SK-N-SH (cell line): ENCODE measurements around the gene ARGLU1. TPM values are rescaled to one million over a fixed set of nuclear protein-coding genes. Genes with fewer than 3 reads are reported as not detected.

ENCODE experiments used
- CTCF ChIA-PET: fragments of 300-600, 350-600 bp; formaldehyde crosslinking; extraction: SDS; loops from one replicate; lab custom pipeline; 2021; lab: Yijun Ruan, JAX
- POLR2A ChIA-PET: fragments of 350-600 bp; sonication (Branson Sonifier 250); formaldehyde crosslinking; extraction: SDS; loops from one replicate; lab custom pipeline; 2020; ENCODE audit warnings: antibody characterized with exemption, inconsistent platforms; lab: Yijun Ruan, JAX
- DNase-seq: peaks from one replicate; pipeline ENCODE4 v3.0.0; 2012
- H2AFZ ChIP-seq: fragments of 200-600 bp; sonication (generic); 2 replicates; pipeline ENCODE4 v1.8.1; 2016; ENCODE audit warnings: antibody characterized with exemption, mild to moderate bottlenecking, low read depth
- H3F3A ChIP-seq: fragments of 200-600 bp; sonication (generic); replicated peaks from 2 replicates; pipeline ENCODE3; 2016; ENCODE audit warnings: antibody characterized with exemption, mild to moderate bottlenecking; ENCODE audit not compliant: insufficient read depth
- H3K27ac ChIP-seq, 2 experiments: fragments of 200-500 bp in 1 of 2; fragments of 200-600 bp in 1 of 2; sonication (Bioruptor generic) in 1 of 2; sonication (generic), shearing (Covaris generic) in 1 of 2; 2 replicates each; pipeline versions ENCODE4 v1.5.1 to v1.6.1; 2014 to 2016; ENCODE audit warnings: low read depth in 2 of 2, inconsistent platforms in 1 of 2, low read length in 1 of 2, mild to moderate bottlenecking in 1 of 2, mixed read lengths in 1 of 2
- H3K27me3 ChIP-seq: fragments of 200-600 bp; sonication (generic), shearing (Covaris generic); 2 replicates; pipeline ENCODE4 v1.6.1; 2016; ENCODE audit warnings: mixed run types; ENCODE audit not compliant: insufficient read depth
- H3K36me3 ChIP-seq, 2 experiments: fragments of 200-500 bp in 1 of 2; fragments of 200-600 bp in 1 of 2; sonication (Bioruptor generic) in 1 of 2; sonication (generic) in 1 of 2; replicated peaks in 1 of 2; 2 replicates each; pipeline versions ENCODE3 to v1.5.1; 2014 to 2016; ENCODE audit warnings: low read length in 1 of 2, mild to moderate bottlenecking in 1 of 2; ENCODE audit not compliant: insufficient read depth in 2 of 2, control insufficient read depth in 1 of 2
- H3K4me1 ChIP-seq, 2 experiments: fragments of 200-500 bp in 1 of 2; fragments of 200-600 bp in 1 of 2; sonication (Bioruptor generic) in 1 of 2; sonication (generic), shearing (Covaris generic) in 1 of 2; 2 replicates each; pipeline versions ENCODE4 v1.5.1 to v1.6.1; 2014 to 2016; ENCODE audit warnings: low read depth in 1 of 2, low read length in 1 of 2, mixed run types in 1 of 2; ENCODE audit not compliant: insufficient read depth in 2 of 2, control insufficient read depth in 1 of 2
- H3K4me2 ChIP-seq: fragments of 200-600 bp; sonication (generic), shearing (Covaris generic); 2 replicates; pipeline ENCODE4 v1.6.1; 2017; ENCODE audit warnings: mixed run types
- H3K4me3 ChIP-seq, 2 experiments: fragments of 200-500 bp in 1 of 2; fragments of 200-600 bp in 1 of 2; sonication (Bioruptor generic) in 1 of 2; sonication (generic), shearing (Covaris generic) in 1 of 2; 2 replicates each; pipeline versions ENCODE4 v1.5.1 to v1.8.1; 2014 to 2016; ENCODE audit warnings: low read depth in 2 of 2, inconsistent platforms in 1 of 2, low read length in 1 of 2, mild to moderate bottlenecking in 1 of 2, mixed read lengths in 1 of 2, moderate library complexity in 1 of 2
- H3K79me2 ChIP-seq: fragments of 200-600 bp; sonication (generic); 2 replicates; pipeline ENCODE4 v1.8.1; 2017; ENCODE audit warnings: mild to moderate bottlenecking; ENCODE audit not compliant: insufficient read depth
- H3K9ac ChIP-seq: fragments of 200-600 bp; sonication (generic); 2 replicates; pipeline ENCODE4 v1.6.1; 2017; ENCODE audit warnings: mixed run types
- H3K9me2 ChIP-seq: fragments of 200-600 bp; sonication (generic); 2 replicates; pipeline ENCODE4 v1.6.1; 2017; ENCODE audit warnings: mixed run types
- H3K9me3 ChIP-seq: fragments of 200-600 bp; sonication (generic); 2 replicates; pipeline ENCODE4 v1.6.1; 2017; ENCODE audit warnings: mixed run types, mild to moderate bottlenecking, moderate library complexity
- H4K20me1 ChIP-seq: fragments of 200-600 bp; sonication (generic); 2 replicates; pipeline ENCODE4 v1.6.1; 2017; ENCODE audit warnings: mild to moderate bottlenecking, mixed run types; ENCODE audit not compliant: insufficient read depth
- CHD2 ChIP-seq: fragments of 150-350 bp; IDR thresholded peaks from 2 replicates; pipeline ENCODE4 v1.6.1; 2018; ENCODE audit warnings: low read length; ENCODE audit not compliant: partially characterized antibody
- ELF1 ChIP-seq: IDR thresholded peaks from 2 replicates; pipeline ENCODE4 v1.4.0; 2012
- EP300 ChIP-seq, 2 experiments: IDR thresholded peaks; 2 replicates each; pipeline versions ENCODE4 v1.4.0 to v1.6.1; 2012; ENCODE audit warnings: borderline replicate concordance in 1 of 2, low read depth in 1 of 2, low read length in 1 of 2
- EZH2phosphoT487 ChIP-seq: fragments of 200-600 bp; sonication (generic); IDR thresholded peaks from 2 replicates; pipeline ENCODE4 v1.6.1; 2017; ENCODE audit warnings: low read depth, mixed run types, mild to moderate bottlenecking, antibody characterized with exemption, moderate library complexity, borderline replicate concordance
- FOSL2 ChIP-seq: IDR thresholded peaks from 2 replicates; pipeline ENCODE4 v1.4.0; 2012; ENCODE audit warnings: low read depth, mild to moderate bottlenecking, moderate library complexity, borderline replicate concordance
- FOXM1 ChIP-seq: IDR thresholded peaks from 2 replicates; pipeline ENCODE4 v1.4.0; 2012; ENCODE audit warnings: low read depth, mild to moderate bottlenecking
- GABPA ChIP-seq: IDR thresholded peaks from 2 replicates; pipeline ENCODE4 v1.4.0; 2012; ENCODE audit warnings: low read depth, mild to moderate bottlenecking
- IRF3 ChIP-seq: fragments of 150-350 bp; IDR thresholded peaks from 2 replicates; pipeline ENCODE4 v1.6.1; 2016; ENCODE audit warnings: mild to moderate bottlenecking, low read depth, low read length
- JUND ChIP-seq: IDR thresholded peaks from 2 replicates; pipeline ENCODE4 v1.4.0; 2012
- NRF1 ChIP-seq: IDR thresholded peaks from 2 replicates; pipeline ENCODE4 v1.6.1; 2012; ENCODE audit warnings: low read depth, mild to moderate bottlenecking, low read length
- POLR2AphosphoS5 ChIP-seq: IDR thresholded peaks from 2 replicates; pipeline ENCODE4 v1.6.1; 2012; ENCODE audit warnings: low read depth, low read length
- RAD21 ChIP-seq: IDR thresholded peaks from 2 replicates; pipeline ENCODE4 v1.6.1; 2012; ENCODE audit warnings: mild to moderate bottlenecking, low read length
- REST ChIP-seq: IDR thresholded peaks from 2 replicates; pipeline ENCODE4 v1.6.1; 2012; ENCODE audit warnings: mild to moderate bottlenecking, low read depth, low read length, moderate library complexity
- RFX5 ChIP-seq: IDR thresholded peaks from 2 replicates; pipeline ENCODE4 v1.6.1; 2012; ENCODE audit warnings: mild to moderate bottlenecking, improper control_type of control experiment, low read length
- RXRA ChIP-seq: IDR thresholded peaks from 2 replicates; pipeline ENCODE4 v1.4.0; 2012; ENCODE audit warnings: low read depth, mild to moderate bottlenecking, borderline replicate concordance
- TCF12 ChIP-seq: IDR thresholded peaks from 2 replicates; pipeline ENCODE4 v1.4.0; 2012
- TEAD4 ChIP-seq: IDR thresholded peaks from 2 replicates; pipeline ENCODE4 v1.4.0; 2012; ENCODE audit warnings: mild to moderate bottlenecking, borderline replicate concordance; ENCODE audit not compliant: insufficient read depth
- WGBS: methylation state at CpG from one replicate; pipeline ENCODE4 v1.1.6; 2017; ENCODE audit warnings: low lambda C conversion rate; 5-methylcytosine and 5-hydroxymethylcytosine counted together
- polyA plus RNA-seq, 3 experiments: library from polyadenylated mRNA; depleted of rRNA; stranded (reverse); fragments of >200 nt; gene quantifications; 2 replicates each; pipeline ENCODE4 v1.2.3, GENCODE V29; 2012
- TF ChIP-seq, protein P1 (sequence below): IDR thresholded peaks from 2 replicates; pipeline ENCODE4 v1.4.0; 2012; ENCODE audit warnings: low read depth, borderline replicate concordance
- TF ChIP-seq, protein P2 (sequence below): IDR thresholded peaks from 2 replicates; pipeline ENCODE4 v1.4.0; 2012; ENCODE audit warnings: low read depth

The ARGLU1 gene
- polyA plus RNA-seq, 1 of the 3 experiments (the other 2 are of a cell fraction) = 101 TPM

GRCh38 chr13:106530980-106531481 lies 36.9 kb downstream of the ARGLU1 start:
- H3K4me1 ChIP-seq = peaks cover 0 to 34% of the 10 kb centered on the region in 2 experiments; a peak in 2 of 4 replicates
- peaks cover 2% of the 10 kb centered on the region for H3F3A ChIP-seq
- no peaks in the 10 kb centered on the region for H3K27me3 ChIP-seq
- no peaks in the 10 kb centered on the region for H3K36me3 ChIP-seq
- no peaks in the 10 kb centered on the region for H3K9me3 ChIP-seq
- TF ChIP-seq FOSL2 (no peak), RFX5 (no peak), RXRA (no peak), ELF1 (no peak), GABPA (no peak), TEAD4 (no peak), RAD21 (no peak), NRF1 (no peak), CHD2 (no peak), POLR2AphosphoS5 (no peak), TCF12 (no peak)
- H3K27ac ChIP-seq = no peak overlapping the region
- WGBS = 92% methylated on average over 8 of the region's 8 CpGs
- no peak overlapping the region for H3K4me2 ChIP-seq
- H2AFZ ChIP-seq = no peak overlapping the region
- POLR2A ChIA-PET = interaction anchor here (0.9 kb wide), 1 partner anchor 9 kb away, joined by 3 read pairs; no protein-coding TSS in a partner anchor
- no peaks in the 10 kb centered on the region; the same call in 1 of the 2 replicates for H4K20me1 ChIP-seq
- peaks cover 29% of the 10 kb centered on the region; the same call in 1 of the 2 replicates for H3K79me2 ChIP-seq
- H3K9ac ChIP-seq = no peak overlapping the region
- no peak for DNase-seq
- peak overlapping the region in 1 of 2 experiments; percentile 17; a peak in 1 of 4 replicates for H3K4me3 ChIP-seq
- CTCF ChIA-PET = interaction anchor here (7.1 kb wide), 1 partner anchor 1959 kb away, joined by 58 read pairs; no protein-coding TSS in a partner anchor
- H3K9me2 ChIP-seq = no peaks in the 10 kb centered on the region

DNA sequence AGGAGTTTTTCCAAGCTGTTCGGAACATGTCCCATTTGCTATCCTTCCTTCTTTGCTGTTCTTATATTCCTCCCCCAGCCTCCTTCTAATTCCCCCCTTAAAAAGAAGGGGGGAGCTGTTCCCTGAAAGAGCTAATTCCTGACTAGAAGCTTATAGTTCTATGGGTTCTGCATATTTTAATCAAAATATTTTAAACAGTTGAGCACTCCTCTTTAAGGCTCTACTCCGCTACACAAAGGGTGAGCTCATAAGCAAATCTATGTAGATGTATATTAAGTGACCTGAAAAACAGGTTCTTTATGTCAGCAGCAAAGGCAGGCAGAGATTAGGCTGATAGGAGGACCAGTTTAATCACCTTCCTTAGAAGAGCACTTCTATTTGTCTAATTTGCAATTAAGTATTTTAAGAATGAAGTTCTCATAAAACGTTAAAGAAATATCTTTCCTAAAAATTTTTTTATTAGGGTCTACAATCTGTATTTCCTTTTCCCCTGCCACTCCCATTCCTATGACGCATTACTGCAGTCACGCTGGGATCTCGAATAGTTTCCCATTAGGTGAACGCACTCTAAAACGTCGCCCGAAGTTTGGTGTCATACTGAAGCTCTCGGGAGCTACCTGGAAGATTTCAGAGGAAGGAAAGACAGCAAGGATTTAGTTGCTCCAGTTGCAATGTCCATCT lies 37.6 kb downstream of the ARGLU1 start:
- H3K9me3 ChIP-seq = no peaks in the 10 kb centered on the region
- WGBS = 93% methylated on average over 11 of the region's 11 CpGs
- H3K36me3 ChIP-seq = no peaks in the 10 kb centered on the region
- peaks cover 2% of the 10 kb centered on the region for H3F3A ChIP-seq
- no peak overlapping the region for H2AFZ ChIP-seq
- no peak overlapping the region; a peak in 1 of 4 replicates for H3K27ac ChIP-seq
- no peak for TF ChIP-seq EP300 (IDR thresholded peaks at IDR 0.05; ENCODE audit: borderline replicate concordance in 1 of 2, low read depth in 1 of 2, low read length in 1 of 2)
- TF ChIP-seq EZH2phosphoT487 = no peak
- no peak for TF ChIP-seq IRF3
- no peak for TF ChIP-seq REST
- TF ChIP-seq, protein P1, sequence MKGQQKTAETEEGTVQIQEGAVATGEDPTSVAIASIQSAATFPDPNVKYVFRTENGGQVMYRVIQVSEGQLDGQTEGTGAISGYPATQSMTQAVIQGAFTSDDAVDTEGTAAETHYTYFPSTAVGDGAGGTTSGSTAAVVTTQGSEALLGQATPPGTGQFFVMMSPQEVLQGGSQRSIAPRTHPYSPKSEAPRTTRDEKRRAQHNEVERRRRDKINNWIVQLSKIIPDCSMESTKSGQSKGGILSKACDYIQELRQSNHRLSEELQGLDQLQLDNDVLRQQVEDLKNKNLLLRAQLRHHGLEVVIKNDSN = no peak
- no peak for TF ChIP-seq FOXM1
- TF ChIP-seq NRF1 = no peak
- TF ChIP-seq, protein P2, sequence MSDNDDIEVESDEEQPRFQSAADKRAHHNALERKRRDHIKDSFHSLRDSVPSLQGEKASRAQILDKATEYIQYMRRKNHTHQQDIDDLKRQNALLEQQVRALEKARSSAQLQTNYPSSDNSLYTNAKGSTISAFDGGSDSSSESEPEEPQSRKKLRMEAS = no peak
- no peak for TF ChIP-seq JUND
- TF ChIP-seq POLR2AphosphoS5 = no peak
- no peak for DNase-seq
- H3K9ac ChIP-seq = no peak overlapping the region
- H3K79me2 ChIP-seq = peaks cover 29% of the 10 kb centered on the region; the same call in 1 of the 2 replicates
- no peaks in the 10 kb centered on the region for H4K20me1 ChIP-seq
- H3K4me1 ChIP-seq = peaks cover 0 to 38% of the 10 kb centered on the region in 2 experiments; a peak in 2 of 4 replicates
- CTCF ChIA-PET = no interaction called here
- no peaks in the 10 kb centered on the region for H3K9me2 ChIP-seq
- H3K27me3 ChIP-seq = no peaks in the 10 kb centered on the region
- no peak overlapping the region; a peak in 1 of 4 replicates for H3K4me3 ChIP-seq
- H3K4me2 ChIP-seq = no peak overlapping the region
- POLR2A ChIA-PET = interaction anchor here (0.9 kb wide), 1 partner anchor 8 kb away, joined by 3 read pairs; no protein-coding TSS in a partner anchor
